Central memory CD8-positive, alpha-beta T cell (primary cell): ENCODE data around the gene TBXT.
"Not testable (repeated sequence)": the region's sequence is repeated elsewhere in the genome, so short reads cannot be mapped to it uniquely, and the experiment has no call there.

ENCODE experiments used
- ATAC-seq: fragments of 150-1000 bp; cut with Tn5 transposase; replicated peaks from 2 replicates; pipeline ENCODE4 v1.10.0; 2022; ENCODE audit warnings: mild to moderate bottlenecking, moderate FRiP score, moderate number of reproducible peaks; ENCODE audit not compliant: poor library complexity, severe bottlenecking; ENCODE audit errors: extremely low read depth
- DNase-seq, 2 donors: peaks; one replicate each; pipeline ENCODE4 v3.0.0; 2021; ENCODE audit warnings: low spot score in 2 of 2
- H3K27ac Mint-ChIP-seq: one replicate; pipeline ENCODE4 v1.8.0; 2022; ENCODE audit warnings: low read depth, mild to moderate bottlenecking, moderate library complexity, mixed read lengths
- H3K27me3 Mint-ChIP-seq: one replicate; pipeline ENCODE4 v1.8.0; 2022; ENCODE audit warnings: mixed read lengths
- H3K36me3 Mint-ChIP-seq: one replicate; pipeline ENCODE4 v1.8.0; 2022; ENCODE audit warnings: mild to moderate bottlenecking, moderate library complexity, mixed read lengths; ENCODE audit not compliant: insufficient read depth
- H3K4me1 Mint-ChIP-seq: one replicate; pipeline ENCODE4 v1.8.0; 2022; ENCODE audit warnings: mixed read lengths
- H3K4me3 Mint-ChIP-seq: one replicate; pipeline ENCODE4 v1.8.0; 2022; ENCODE audit warnings: mild to moderate bottlenecking, moderate library complexity, mixed read lengths
- H3K9me3 Mint-ChIP-seq: one replicate; pipeline ENCODE4 v1.8.0; 2022; ENCODE audit warnings: mixed read lengths

TBXT gene

DNA sequence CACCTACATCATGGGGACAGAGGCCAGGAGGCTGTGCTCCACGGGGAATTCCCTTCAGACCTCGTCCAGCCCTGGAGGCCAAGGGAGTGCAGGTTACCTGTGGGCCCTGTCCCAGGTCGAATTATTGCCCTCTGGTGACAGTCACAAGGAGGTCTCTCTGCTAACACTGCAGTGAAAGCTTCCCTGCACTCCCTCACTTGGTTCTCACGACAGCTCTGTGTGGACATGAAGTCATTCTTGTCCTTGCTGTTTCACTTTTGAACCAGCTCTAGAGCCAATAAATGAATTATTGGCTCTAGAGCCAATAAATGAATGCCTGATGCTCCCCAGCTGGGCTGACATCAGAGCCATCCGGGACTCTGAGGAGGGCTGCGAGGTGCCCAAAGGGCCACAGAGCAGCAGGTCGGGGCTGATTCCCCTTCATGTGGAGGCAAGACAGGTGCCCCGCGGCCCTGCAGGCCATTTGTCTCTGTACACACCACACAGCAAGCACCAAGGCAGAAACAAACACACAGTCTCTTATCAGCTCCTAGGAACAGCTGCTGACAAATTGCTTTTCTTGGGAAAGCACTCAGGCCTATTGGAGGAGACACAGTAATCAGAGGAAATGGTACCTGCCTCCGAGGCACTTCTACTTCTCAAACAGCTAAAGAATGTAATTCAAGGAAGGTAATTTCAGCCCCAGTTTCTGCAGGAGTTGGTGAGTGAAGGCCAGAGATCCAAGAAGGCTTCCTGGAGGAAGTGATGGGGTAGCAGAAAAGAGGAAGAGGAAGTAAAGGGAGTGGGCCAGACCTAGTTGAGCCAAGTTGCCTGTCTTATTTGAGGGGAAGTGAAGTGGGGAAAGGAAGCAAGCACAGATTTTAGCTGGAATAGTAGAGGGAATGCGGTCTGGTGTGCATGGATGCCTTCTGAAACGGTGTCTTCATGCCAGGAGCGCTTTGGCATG lies 27.5 kb upstream of the TBXT start:
- no peak for DNase-seq
- Mint-ChIP-seq H3K27ac (no peak overlapping the region), H3K4me1 (no peaks in the 10 kb centered on the region), H3K4me3 (no peak overlapping the region), H3K9me3 (no peaks in the 10 kb centered on the region), H3K27me3 (peaks cover 27% of the 10 kb centered on the region), H3K36me3 (no peaks in the 10 kb centered on the region)
- no peak for ATAC-seq

GRCh38 chr6:166192557-166192956 lies 24.9 kb upstream of the TBXT start:
- H3K27ac Mint-ChIP-seq: no peak overlapping the region
- no peak overlapping the region for H3K4me3 Mint-ChIP-seq
- peaks cover 19% of the 10 kb centered on the region for H3K27me3 Mint-ChIP-seq
- no peak for DNase-seq
- no peaks in the 10 kb centered on the region for H3K4me1 Mint-ChIP-seq
- no peak for ATAC-seq
- peaks cover 2% of the 10 kb centered on the region for H3K36me3 Mint-ChIP-seq
- H3K9me3 Mint-ChIP-seq: no peaks in the 10 kb centered on the region

GRCh38 chr6:166192136-166192535 lies 24.5 kb upstream of the TBXT start:
- Mint-ChIP-seq H3K27ac (no peak overlapping the region), H3K9me3 (no peaks in the 10 kb centered on the region), H3K4me1 (no peaks in the 10 kb centered on the region), H3K36me3 (peaks cover 2% of the 10 kb centered on the region), H3K27me3 (peaks cover 15% of the 10 kb centered on the region), H3K4me3 (no peak overlapping the region)
- ATAC-seq (no peak), DNase-seq (no peak)

DNA sequence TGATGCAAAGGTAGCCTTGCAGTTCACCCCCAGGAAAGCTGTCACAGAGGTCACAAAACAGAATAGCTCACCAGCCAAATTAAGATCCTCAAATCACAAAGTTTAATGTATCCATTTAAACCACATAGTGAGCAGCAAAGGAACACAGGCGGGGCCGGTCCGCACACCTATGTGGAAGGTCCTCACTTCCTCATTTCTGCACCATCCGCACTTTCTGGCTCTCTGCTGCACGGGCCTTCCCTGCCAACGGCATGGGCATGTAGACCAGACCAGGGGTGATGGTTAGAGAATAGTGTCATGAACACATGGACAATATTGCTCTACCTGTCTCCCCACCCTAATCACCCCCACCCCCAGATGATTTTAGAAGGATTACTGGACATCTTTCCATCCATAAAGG lies 12.1 kb upstream of the TBXT start:
- DNase-seq: no peak
- peaks cover 2% of the 10 kb centered on the region for H3K36me3 Mint-ChIP-seq
- peaks cover 28% of the 10 kb centered on the region for H3K27me3 Mint-ChIP-seq
- ATAC-seq: no peak
- no peak overlapping the region for H3K4me3 Mint-ChIP-seq
- no peaks in the 10 kb centered on the region for H3K4me1 Mint-ChIP-seq
- H3K27ac Mint-ChIP-seq: no peak overlapping the region
- no peaks in the 10 kb centered on the region for H3K9me3 Mint-ChIP-seq

DNA sequence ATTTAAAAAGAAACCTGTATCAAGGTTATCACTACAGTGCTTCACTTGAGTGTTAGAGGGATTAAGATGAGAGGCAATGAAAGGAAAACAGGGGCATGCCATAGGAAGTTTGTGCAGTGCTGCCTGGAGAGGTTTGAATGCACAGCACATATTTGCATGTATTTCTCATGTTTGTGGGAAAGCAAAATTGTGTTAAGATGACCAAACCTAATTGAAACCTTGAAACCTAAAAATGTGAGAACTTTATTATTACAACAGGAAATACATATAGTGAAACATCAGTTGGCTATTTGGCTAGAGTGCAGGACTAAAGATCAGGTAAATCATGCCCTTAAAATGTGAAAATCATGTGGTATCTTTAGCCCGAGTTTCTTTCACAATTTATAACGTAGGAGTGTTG lies 8.5 kb upstream of the TBXT start:
- no peaks in the 10 kb centered on the region for H3K9me3 Mint-ChIP-seq
- H3K27ac Mint-ChIP-seq: no peak overlapping the region
- no peaks in the 10 kb centered on the region for H3K27me3 Mint-ChIP-seq
- peaks cover 2% of the 10 kb centered on the region for H3K36me3 Mint-ChIP-seq
- no peaks in the 10 kb centered on the region for H3K4me1 Mint-ChIP-seq
- DNase-seq: no peak
- no peak for ATAC-seq
- H3K4me3 Mint-ChIP-seq: no peak overlapping the region

GRCh38 chr6:166175093-166175492 lies 7.4 kb upstream of the TBXT start:
- not testable (repeated sequence) for H3K27me3 Mint-ChIP-seq, H3K9me3 Mint-ChIP-seq, H3K4me3 Mint-ChIP-seq, ATAC-seq, H3K4me1 Mint-ChIP-seq, DNase-seq, H3K36me3 Mint-ChIP-seq, H3K27ac Mint-ChIP-seq

DNA sequence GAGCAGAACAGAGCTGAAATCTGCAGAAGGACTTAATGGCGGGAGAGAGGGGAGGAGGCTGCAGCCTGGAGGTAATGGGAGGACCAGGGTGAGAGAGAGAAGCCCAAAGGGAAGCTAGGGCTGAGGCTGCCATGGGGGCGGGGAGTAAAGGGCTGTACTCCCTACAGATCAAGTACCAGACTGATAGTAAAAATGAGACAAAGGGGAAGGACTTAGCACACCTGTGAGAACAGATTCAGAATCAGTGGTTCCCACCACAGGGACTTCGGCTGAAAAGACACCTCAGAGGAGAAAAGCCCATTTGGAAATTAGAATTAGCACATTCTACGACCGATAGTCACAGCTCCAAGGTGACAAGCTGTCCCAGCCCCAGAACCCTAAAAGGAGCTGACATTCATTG lies 6.4 kb upstream of the TBXT start:
- Mint-ChIP-seq H3K36me3 (peaks cover 2% of the 10 kb centered on the region), H3K9me3 (no peaks in the 10 kb centered on the region), H3K27me3 (no peaks in the 10 kb centered on the region), H3K27ac (no peak overlapping the region), H3K4me3 (no peak overlapping the region), H3K4me1 (no peaks in the 10 kb centered on the region)
- no peak for DNase-seq
- no peak for ATAC-seq

DNA sequence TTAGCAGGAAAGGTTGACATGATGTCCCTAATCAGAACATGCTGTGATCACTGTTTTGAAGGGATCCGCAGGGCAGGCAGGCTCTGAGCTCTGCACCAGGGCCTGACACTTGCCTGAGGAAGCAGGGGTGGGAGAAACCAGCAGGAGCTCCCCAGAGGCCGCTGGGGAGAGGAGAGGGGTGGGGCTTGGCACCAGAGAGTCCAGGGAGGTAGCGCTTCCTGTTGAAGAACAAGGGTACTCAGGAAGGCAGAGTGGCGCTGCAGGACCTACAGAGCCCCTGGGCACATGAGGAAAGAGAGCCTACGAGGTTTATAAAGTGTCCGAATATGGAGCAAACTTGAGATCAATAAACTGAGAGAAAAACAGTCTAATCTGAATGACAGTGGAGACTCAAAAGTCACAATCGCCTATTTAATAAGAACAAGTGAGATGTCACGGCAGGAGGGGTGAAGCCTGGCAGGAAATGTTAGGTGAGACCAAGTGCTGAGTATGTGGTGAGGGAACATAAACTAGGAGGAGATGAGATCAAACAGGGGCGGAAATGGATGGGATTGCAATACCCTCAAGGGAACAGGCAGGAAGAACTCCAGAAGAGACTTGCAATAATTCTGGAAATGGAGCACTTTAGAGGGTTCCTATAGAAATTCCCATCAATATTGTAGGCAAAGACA lies 5.8 kb upstream of the TBXT start:
- no peak overlapping the region for H3K27ac Mint-ChIP-seq
- no peak overlapping the region for H3K4me3 Mint-ChIP-seq
- no peaks in the 10 kb centered on the region for H3K27me3 Mint-ChIP-seq
- H3K36me3 Mint-ChIP-seq: peaks cover 2% of the 10 kb centered on the region
- no peaks in the 10 kb centered on the region for H3K9me3 Mint-ChIP-seq
- H3K4me1 Mint-ChIP-seq: peaks cover 4% of the 10 kb centered on the region
- ATAC-seq (no peak), DNase-seq (no peak)

DNA sequence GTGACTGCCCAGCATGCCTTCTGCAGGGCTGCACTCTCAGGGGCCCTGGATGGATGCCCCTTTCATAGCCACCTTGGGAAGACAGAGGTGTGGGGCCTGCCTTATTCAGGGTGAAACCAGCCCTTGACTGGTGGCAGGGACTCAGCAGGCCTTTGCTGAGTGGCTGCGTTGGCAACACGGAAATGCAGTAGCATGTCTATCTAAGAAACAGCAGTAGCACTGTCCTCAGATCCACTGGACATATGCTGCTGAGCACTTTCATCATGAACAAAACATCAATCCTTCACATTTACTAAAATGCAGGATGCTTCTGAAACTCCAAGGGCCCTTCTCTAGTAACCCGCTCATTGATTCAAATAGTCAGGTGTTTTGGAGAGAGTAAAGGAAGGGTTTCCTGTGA lies 4.9 kb upstream of the TBXT start:
- no peak overlapping the region for H3K4me3 Mint-ChIP-seq
- H3K27me3 Mint-ChIP-seq: no peaks in the 10 kb centered on the region
- no peak overlapping the region for H3K27ac Mint-ChIP-seq
- peaks cover 7% of the 10 kb centered on the region for H3K4me1 Mint-ChIP-seq
- no peaks in the 10 kb centered on the region for H3K9me3 Mint-ChIP-seq
- no peak for ATAC-seq
- no peak for DNase-seq
- peaks cover 2% of the 10 kb centered on the region for H3K36me3 Mint-ChIP-seq

GRCh38 chr6:166169549-166170421 lies 2.1 kb upstream of the TBXT start:
- H3K4me3 Mint-ChIP-seq: no peak overlapping the region
- peaks cover 7% of the 10 kb centered on the region for H3K4me1 Mint-ChIP-seq
- H3K9me3 Mint-ChIP-seq: no peaks in the 10 kb centered on the region
- no peak overlapping the region for H3K27ac Mint-ChIP-seq
- no peak for ATAC-seq
- peaks cover 19% of the 10 kb centered on the region for H3K27me3 Mint-ChIP-seq
- H3K36me3 Mint-ChIP-seq: no peaks in the 10 kb centered on the region
- no peak for DNase-seq

- no peak for DNase-seq
- Mint-ChIP-seq H3K36me3 (no peaks in the 10 kb centered on the region), H3K9me3 (no peaks in the 10 kb centered on the region), H3K4me1 (peaks cover 7% of the 10 kb centered on the region), H3K4me3 (peak overlapping the region; percentile 75), H3K27ac (no peak overlapping the region), H3K27me3 (peaks cover 28% of the 10 kb centered on the region)
- no peak for ATAC-seq
Measured at GRCh38 chr6:166168616-166169548, 1.2 kb upstream of the TBXT start.
